A549 (cell line): Measurements from ENCODE around the gene PRDM10. TPM values are rescaled to one million over a fixed set of nuclear protein-coding genes. Genes with fewer than 3 reads are reported as not detected.

Experiments used
- ATAC-seq, 2 experiments: fragments of 200-7000 bp in 1 of 2; fragments of >200 bp in 1 of 2; cut with Nextera tagmentation in 1 of 2; cut with Tn5 transposase in 1 of 2; 3 replicates each; pipeline versions ENCODE4 v1.8.0 to v1.9.1; 2018 to 2020; ENCODE audit warnings: mild to moderate bottlenecking in 1 of 2, moderate library complexity in 1 of 2
- CTCF ChIA-PET: fragments of 300-600 bp; sonication (Branson Sonifier 250); formaldehyde crosslinking; extraction: SDS; loops from one replicate; lab custom pipeline; 2021; ENCODE audit warnings: antibody characterized with exemption, inconsistent platforms; lab: Yijun Ruan, JAX
- POLR2A ChIA-PET: fragments of 350-600 bp; formaldehyde crosslinking; extraction: SDS; loops from one replicate; lab custom pipeline; 2021; ENCODE audit warnings: antibody characterized with exemption, inconsistent platforms; lab: Yijun Ruan, JAX
- DNase-seq, 2 experiments: peaks; one replicate each; pipeline versions ENCODE4 v3.0.0 to v3.0.0-alpha.2; 2011 to 2016; ENCODE audit warnings: low read depth in 1 of 2, low spot score in 1 of 2
- FAIRE-seq: peaks from 2 replicates; lab custom pipeline; 2011; peaks lifted over from hg19 to GRCh38; lab: Jason Lieb, UNC
- H3K27ac ChIP-seq, 2 experiments: fragments of >200 bp; sonication (Bioruptor Twin); formaldehyde crosslinking; 3 replicates each; pipeline ENCODE4 v1.5.1; 2016 to 2017
- H3K4me1 ChIP-seq: fragments of >200 bp; sonication (Bioruptor Twin); formaldehyde crosslinking; 3 replicates; pipeline ENCODE4 v1.6.1; 2016
- H3K4me2 ChIP-seq: fragments of >200 bp; sonication (Bioruptor Twin); formaldehyde crosslinking; 3 replicates; pipeline ENCODE4 v1.6.1; 2016
- H3K4me3 ChIP-seq: fragments of >200 bp; sonication (Bioruptor Twin); formaldehyde crosslinking; 3 replicates; pipeline ENCODE4 v1.5.1; 2016
- H3K9me3 ChIP-seq: fragments of >200 bp; sonication (Bioruptor Twin); formaldehyde crosslinking; 3 replicates; pipeline ENCODE4 v1.6.1; 2016
- ATOH8 ChIP-seq: fragments of 250-450 bp; sonication (Bioruptor Pico); IDR thresholded peaks from 2 replicates; pipeline ENCODE4 v1.5.0; 2020; ENCODE audit warnings: low read depth, mild to moderate bottlenecking, moderate library complexity
- BCL3 ChIP-seq: fragments of >200 bp; sonication (Bioruptor Twin); formaldehyde crosslinking; IDR thresholded peaks from 3 replicates; pipeline ENCODE4 v1.6.1; 2016
- CBX2 ChIP-seq: fragments of 200-600 bp; sonication (generic); IDR thresholded peaks from 2 replicates; pipeline ENCODE4 v1.6.1; 2016; ENCODE audit warnings: low read depth, mild to moderate bottlenecking, borderline replicate concordance
- CHD2 ChIP-seq: fragments of 150-350 bp; IDR thresholded peaks from 2 replicates; pipeline ENCODE4 v1.6.1; 2014; ENCODE audit warnings: low read length; ENCODE audit not compliant: partially characterized antibody
- EHMT2 ChIP-seq: fragments of 200-600 bp; sonication (generic); IDR thresholded peaks from 2 replicates; pipeline ENCODE4 v1.6.1; 2016; ENCODE audit warnings: antibody characterized with exemption, low read depth, mild to moderate bottlenecking, moderate library complexity
- EP300 ChIP-seq, 2 experiments: fragments of >200 bp; sonication (Bioruptor Twin); formaldehyde crosslinking; IDR thresholded peaks; 2 replicates in 1 of 2; 3 replicates in 1 of 2; pipeline ENCODE4 v1.6.1; 2016 to 2017
- FOSB ChIP-seq: fragments of 250-450 bp; sonication (Bioruptor Pico); IDR thresholded peaks from 2 replicates; pipeline ENCODE4 v1.5.0; 2020; ENCODE audit warnings: mild to moderate bottlenecking, moderate library complexity
- HEYL ChIP-seq: fragments of 250-450 bp; sonication (Bioruptor Pico); IDR thresholded peaks from 2 replicates; pipeline ENCODE4 v1.8.0; 2021; ENCODE audit warnings: mild to moderate bottlenecking, moderate library complexity
- HOXA7 ChIP-seq: fragments of 250-450 bp; sonication (Bioruptor Pico); IDR thresholded peaks from 2 replicates; pipeline ENCODE4 v1.5.0; 2020; ENCODE audit warnings: mild to moderate bottlenecking, moderate library complexity
- HOXB5 ChIP-seq: fragments of 250-450 bp; sonication (Bioruptor Pico); IDR thresholded peaks from 2 replicates; pipeline ENCODE4 v1.5.0; 2020; ENCODE audit warnings: mild to moderate bottlenecking, moderate library complexity
- KDM1A ChIP-seq: fragments of 200-600 bp; sonication (generic); IDR thresholded peaks from 2 replicates; pipeline ENCODE4 v1.6.1; 2016; ENCODE audit warnings: low read depth, mild to moderate bottlenecking
- KDM5A ChIP-seq: fragments of 200-600 bp; sonication (generic); IDR thresholded peaks from 2 replicates; pipeline ENCODE4 v1.6.1; 2016; ENCODE audit warnings: antibody characterized with exemption, mild to moderate bottlenecking
- NR3C1 ChIP-seq: fragments of >200 bp; sonication (Bioruptor Twin); formaldehyde crosslinking; IDR thresholded peaks from 3 replicates; pipeline ENCODE4 v1.6.1; 2017
- POLR2A ChIP-seq: IDR thresholded peaks from 2 replicates; pipeline ENCODE4 v1.6.1; 2012; ENCODE audit warnings: mild to moderate bottlenecking, low read length
- RAD21 ChIP-seq, 2 experiments: fragments of >200 bp in 1 of 2; sonication (Bioruptor Twin) in 1 of 2; formaldehyde crosslinking in 1 of 2; IDR thresholded peaks in 1 of 2; conservative IDR thresholded peaks in 1 of 2; 2 replicates in 1 of 2; 3 replicates in 1 of 2; pipeline ENCODE4 v1.6.1; 2012 to 2018; ENCODE audit warnings: inconsistent platforms in 1 of 2
- RFX5 ChIP-seq: fragments of 450-650 bp; IDR thresholded peaks from 2 replicates; pipeline ENCODE4 v1.7.1; 2014; ENCODE audit warnings: antibody characterized with exemption, mild to moderate bottlenecking, moderate library complexity
- SREBF2 ChIP-seq: fragments of 450-650 bp; IDR thresholded peaks from 2 replicates; pipeline ENCODE4 v1.6.1; 2014; ENCODE audit warnings: mild to moderate bottlenecking, moderate library complexity
- TFCP2L1 ChIP-seq: fragments of 250-450 bp; sonication (Bioruptor Pico); IDR thresholded peaks from 2 replicates; pipeline ENCODE4 v1.5.0; 2021; ENCODE audit warnings: mild to moderate bottlenecking
- TP53 ChIP-seq: fragments of 250-450 bp; sonication (Bioruptor Pico); IDR thresholded peaks from 2 replicates; pipeline ENCODE4 v1.5.0; 2021; ENCODE audit warnings: mild to moderate bottlenecking, moderate library complexity
- WGBS: methylation state at CpG from one replicate; pipeline ENCODE4 v1.1.6; 2017; ENCODE audit errors: missing lambda C conversion rate; 5-methylcytosine and 5-hydroxymethylcytosine counted together
- polyA plus RNA-seq, 4 experiments: library from polyadenylated mRNA; depleted of rRNA in 3 of 4; stranded (reverse); fragments of >200 nt; fragmentation: RNase III in 1 of 4; extraction: RNeasy Plus Mini Kit Qiagen cat#74134 plus additional on column Dnase treatment in 1 of 4; gene quantifications; 2 replicates in 3 of 4; 3 replicates in 1 of 4; pipeline ENCODE4 v1.2.3, GENCODE V29; 2011 to 2017
- TF ChIP-seq, protein P1 (sequence below): fragments of 200-600 bp; sonication (generic); IDR thresholded peaks from 2 replicates; pipeline ENCODE4 v1.6.1; 2016; ENCODE audit warnings: antibody characterized with exemption, mild to moderate bottlenecking, moderate library complexity
- TF ChIP-seq, protein P2 (sequence below): fragments of >200 bp; sonication (Bioruptor Twin); formaldehyde crosslinking; IDR thresholded peaks from 2 replicates; pipeline ENCODE4 v1.6.1; 2016
- TF ChIP-seq, protein P3 (sequence below): fragments of 250-450 bp; sonication (Bioruptor Pico); IDR thresholded peaks from 2 replicates; pipeline ENCODE4 v1.5.0; 2021; ENCODE audit warnings: mild to moderate bottlenecking, moderate library complexity, borderline replicate concordance

The PRDM10 gene
- polyA plus RNA-seq, 2 of the 4 experiments (the other 2 are of a cell fraction), result 3.1 to 4.0 TPM

DNA sequence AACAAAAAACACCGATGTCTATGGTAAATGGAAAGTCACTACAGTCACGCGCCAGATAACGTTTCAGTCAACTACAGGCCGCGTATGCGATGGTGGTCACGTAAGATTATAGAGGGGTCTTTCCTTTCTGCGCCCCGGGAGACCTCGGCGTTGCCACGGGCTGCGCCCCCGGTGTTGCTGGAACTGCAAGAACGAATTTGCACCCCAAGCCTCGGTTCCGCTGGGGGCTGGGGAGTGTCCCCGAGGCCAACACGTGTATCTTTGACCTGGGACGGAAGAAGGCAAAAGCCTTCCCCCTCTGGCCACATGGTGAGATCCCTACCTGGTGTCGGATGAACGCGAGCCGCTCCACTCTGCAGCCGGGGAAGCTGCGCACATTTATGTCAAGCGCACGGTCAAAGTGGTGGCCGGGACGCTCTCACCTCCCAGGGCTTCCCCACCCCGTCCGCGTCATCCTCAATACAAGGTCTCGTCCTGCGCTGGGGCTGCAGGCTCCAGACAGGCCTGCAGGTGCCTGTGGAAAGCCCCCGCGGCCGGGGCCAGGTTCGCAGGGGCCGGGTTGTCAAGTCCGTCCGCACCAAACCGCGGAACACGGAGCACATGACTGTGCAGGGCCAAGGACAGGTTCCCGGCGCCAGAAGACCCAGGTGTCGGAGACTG, 37.8 kb upstream of the PRDM10 start:
- CTCF ChIA-PET, result interaction anchor here (0.7 kb wide), 1 partner anchor 9 kb away, joined by 3 read pairs; no protein-coding TSS in a partner anchor

GRCh38 chr11:130037881-130038585, 35.4 kb upstream of the PRDM10 start:
- Histone ChIP-seq H3K4me1 (peaks cover 11% of the 10 kb centered on the region; the same call in 2 of the 3 replicates), H3K27ac (no peak overlapping the region; a peak in 2 of 6 replicates), H3K4me3 (no peak overlapping the region), H3K4me2 (no peak overlapping the region), H3K9me3 (no peaks in the 10 kb centered on the region)
- ChIA-PET CTCF (no interaction called here), POLR2A (no interaction called here)
- no peak for DNase-seq
- 63% methylated on average over 7 of the region's 7 CpGs for whole genome bisulfite sequencing
- no peak for ATAC-seq
- TF ChIP-seq NR3C1, result no peak
- TF ChIP-seq EHMT2, result no peak
- TF ChIP-seq TP53 (CRISPR knock-in tag), result no peak
- no peak for TF ChIP-seq HEYL
- TF ChIP-seq, protein P1, sequence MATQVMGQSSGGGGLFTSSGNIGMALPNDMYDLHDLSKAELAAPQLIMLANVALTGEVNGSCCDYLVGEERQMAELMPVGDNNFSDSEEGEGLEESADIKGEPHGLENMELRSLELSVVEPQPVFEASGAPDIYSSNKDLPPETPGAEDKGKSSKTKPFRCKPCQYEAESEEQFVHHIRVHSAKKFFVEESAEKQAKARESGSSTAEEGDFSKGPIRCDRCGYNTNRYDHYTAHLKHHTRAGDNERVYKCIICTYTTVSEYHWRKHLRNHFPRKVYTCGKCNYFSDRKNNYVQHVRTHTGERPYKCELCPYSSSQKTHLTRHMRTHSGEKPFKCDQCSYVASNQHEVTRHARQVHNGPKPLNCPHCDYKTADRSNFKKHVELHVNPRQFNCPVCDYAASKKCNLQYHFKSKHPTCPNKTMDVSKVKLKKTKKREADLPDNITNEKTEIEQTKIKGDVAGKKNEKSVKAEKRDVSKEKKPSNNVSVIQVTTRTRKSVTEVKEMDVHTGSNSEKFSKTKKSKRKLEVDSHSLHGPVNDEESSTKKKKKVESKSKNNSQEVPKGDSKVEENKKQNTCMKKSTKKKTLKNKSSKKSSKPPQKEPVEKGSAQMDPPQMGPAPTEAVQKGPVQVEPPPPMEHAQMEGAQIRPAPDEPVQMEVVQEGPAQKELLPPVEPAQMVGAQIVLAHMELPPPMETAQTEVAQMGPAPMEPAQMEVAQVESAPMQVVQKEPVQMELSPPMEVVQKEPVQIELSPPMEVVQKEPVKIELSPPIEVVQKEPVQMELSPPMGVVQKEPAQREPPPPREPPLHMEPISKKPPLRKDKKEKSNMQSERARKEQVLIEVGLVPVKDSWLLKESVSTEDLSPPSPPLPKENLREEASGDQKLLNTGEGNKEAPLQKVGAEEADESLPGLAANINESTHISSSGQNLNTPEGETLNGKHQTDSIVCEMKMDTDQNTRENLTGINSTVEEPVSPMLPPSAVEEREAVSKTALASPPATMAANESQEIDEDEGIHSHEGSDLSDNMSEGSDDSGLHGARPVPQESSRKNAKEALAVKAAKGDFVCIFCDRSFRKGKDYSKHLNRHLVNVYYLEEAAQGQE, result no peak
- no peak for TF ChIP-seq HOXB5
- no peak for TF ChIP-seq TFCP2L1 (CRISPR knock-in tag)
- TF ChIP-seq RAD21 (conservative IDR thresholded peaks at IDR 0.05 in 1 of 2, IDR thresholded peaks at IDR 0.05 in 1 of 2), result no peak
- TF ChIP-seq ATOH8 (CRISPR knock-in tag), result no peak
- TF ChIP-seq RFX5, result no peak
- TF ChIP-seq KDM1A, result no peak
- TF ChIP-seq POLR2A, result no peak
- TF ChIP-seq CHD2, result no peak
- TF ChIP-seq, protein P2, sequence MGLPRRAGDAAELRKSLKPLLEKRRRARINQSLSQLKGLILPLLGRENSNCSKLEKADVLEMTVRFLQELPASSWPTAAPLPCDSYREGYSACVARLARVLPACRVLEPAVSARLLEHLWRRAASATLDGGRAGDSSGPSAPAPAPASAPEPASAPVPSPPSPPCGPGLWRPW, result no peak
- TF ChIP-seq CBX2, result no peak
- FAIRE-seq, result no peak

More for the DNA sequence above, 37.8 kb upstream of the PRDM10 start:
- H3K4me1 ChIP-seq, result peaks cover 11% of the 10 kb centered on the region; the same call in 2 of the 3 replicates
- 96% methylated on average over 42 of the region's 49 CpGs for WGBS
- DNase-seq, result no peak
- H3K9me3 ChIP-seq, result no peaks in the 10 kb centered on the region
- no peak overlapping the region for H3K4me2 ChIP-seq
- FAIRE-seq, result no peak
- H3K4me3 ChIP-seq, result no peak overlapping the region
- no peak for ATAC-seq
- TF ChIP-seq KDM5A (no peak), FOSB (no peak), TFCP2L1 (CRISPR knock-in tag) (no peak), RAD21 (conservative IDR thresholded peaks at IDR 0.05 in 1 of 2, IDR thresholded peaks at IDR 0.05 in 1 of 2) (no peak), HOXA7 (CRISPR knock-in tag) (no peak), HEYL (no peak), SREBF2 (no peak), EP300 (IDR thresholded peaks at IDR 0.05) (no peak), BCL3 (no peak)
- TF ChIP-seq, protein P2, result no peak
- TF ChIP-seq, protein P3, sequence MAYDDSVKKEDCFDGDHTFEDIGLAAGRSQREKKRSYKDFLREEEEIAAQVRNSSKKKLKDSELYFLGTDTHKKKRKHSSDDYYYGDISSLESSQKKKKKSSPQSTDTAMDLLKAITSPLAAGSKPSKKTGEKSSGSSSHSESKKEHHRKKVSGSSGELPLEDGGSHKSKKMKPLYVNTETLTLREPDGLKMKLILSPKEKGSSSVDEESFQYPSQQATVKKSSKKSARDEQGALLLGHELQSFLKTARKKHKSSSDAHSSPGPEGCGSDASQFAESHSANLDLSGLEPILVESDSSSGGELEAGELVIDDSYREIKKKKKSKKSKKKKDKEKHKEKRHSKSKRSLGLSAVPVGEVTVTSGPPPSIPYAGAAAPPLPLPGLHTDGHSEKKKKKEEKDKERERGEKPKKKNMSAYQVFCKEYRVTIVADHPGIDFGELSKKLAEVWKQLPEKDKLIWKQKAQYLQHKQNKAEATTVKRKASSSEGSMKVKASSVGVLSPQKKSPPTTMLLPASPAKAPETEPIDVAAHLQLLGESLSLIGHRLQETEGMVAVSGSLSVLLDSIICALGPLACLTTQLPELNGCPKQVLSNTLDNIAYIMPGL, result no peak
- POLR2A ChIA-PET, result no interaction called here
- H3K27ac ChIP-seq, result no peak overlapping the region
